Esophagus mucosa (tissue), 1 donor: ENCODE data around the gene PARVA. TPM values are rescaled to one million over a fixed set of nuclear protein-coding genes. Genes with fewer than 3 reads are reported as not detected.

Experiments used
- ATAC-seq: fragments of 200-7000 bp; cut with Tn5 transposase; one replicate; pipeline ENCODE4 v1.9.1; 2020
- total RNA-seq: library from RNA; stranded (reverse); gene quantifications from one replicate; pipeline ENCODE4 v1.2.4, GENCODE V29; 2023
- donor health status: DM: yes; HTN: yes; CAD: no.

PARVA gene
- total RNA-seq, 1 donor from 2014 or later, result 28.9 TPM

- ATAC-seq, result no peak
Observed at GRCh38 chr11:12408156-12408770, 30.9 kb downstream of the PARVA start.

DNA sequence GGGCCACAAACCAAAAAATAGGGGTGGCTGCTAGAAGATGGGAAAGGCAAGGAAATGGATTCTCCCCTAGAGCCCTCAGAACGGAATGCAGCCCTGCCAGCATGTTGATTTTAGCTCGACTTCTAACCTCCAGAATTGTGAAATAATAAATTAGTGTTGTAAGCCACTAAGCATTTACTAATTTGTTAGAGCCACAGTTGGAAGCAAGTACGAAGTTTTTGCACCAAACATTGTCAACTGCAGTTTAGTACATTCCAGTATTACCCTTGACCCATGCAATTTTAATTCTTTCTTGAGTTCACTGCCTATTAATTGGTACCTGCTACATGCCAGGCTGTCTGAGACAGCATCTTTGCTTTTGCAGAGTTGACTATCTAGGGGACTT lies 32.2 kb downstream of the PARVA start:
- ATAC-seq, result no peak

GRCh38 chr11:12410006-12410728 lies 32.8 kb downstream of the PARVA start:
- no peak for ATAC-seq

DNA sequence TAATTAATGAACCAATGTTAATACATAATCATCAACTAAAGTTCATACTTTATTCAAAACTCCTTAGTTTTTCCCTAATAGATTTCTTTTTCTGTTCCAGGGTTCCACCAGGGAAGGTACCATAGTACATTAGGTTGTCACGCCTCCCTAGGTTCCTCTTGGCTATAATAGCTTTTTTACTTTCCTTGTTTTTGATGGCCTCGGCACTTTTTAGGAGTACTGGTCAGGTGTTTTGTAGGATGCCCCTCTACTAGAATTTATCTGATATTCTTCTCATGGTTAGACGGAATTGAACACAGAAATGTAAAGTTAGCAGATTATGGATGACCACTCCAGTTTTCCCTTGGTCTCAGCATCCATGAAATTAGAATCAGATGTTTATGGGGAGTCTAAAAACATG lies 34.0 kb downstream of the PARVA start:
- ATAC-seq, result no peak

- ATAC-seq, result peak; percentile 63
Observed at GRCh38 chr11:12411806-12412727, 34.7 kb downstream of the PARVA start.

GRCh38 chr11:12413141-12414052 lies 36.0 kb downstream of the PARVA start:
- no peak for ATAC-seq

GRCh38 chr11:12414611-12415010 lies 37.2 kb downstream of the PARVA start:
- no peak for ATAC-seq

- no peak for ATAC-seq
Observed at GRCh38 chr11:12415342-12415966, 38.1 kb downstream of the PARVA start.

DNA sequence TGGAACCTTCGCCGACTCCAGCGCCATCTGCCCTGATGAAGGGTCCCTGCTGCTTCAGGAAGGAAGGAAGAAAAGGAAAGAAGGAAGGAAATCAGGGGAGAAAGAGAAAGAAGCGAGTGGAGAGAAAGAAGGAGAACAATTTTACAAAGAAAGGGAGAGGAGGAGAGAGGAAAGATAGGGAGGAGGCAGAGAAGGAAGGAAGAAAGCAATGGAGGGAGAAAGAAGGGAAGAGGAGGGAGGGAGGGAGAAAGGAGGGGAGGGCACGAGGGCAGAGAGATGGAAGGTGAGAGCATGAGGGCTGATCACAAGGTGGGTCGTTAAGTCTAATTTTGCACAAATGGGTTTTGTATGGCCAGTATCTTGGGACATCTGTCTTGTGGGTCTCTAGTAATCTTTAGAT lies 39.2 kb downstream of the PARVA start:
- no peak for ATAC-seq

DNA sequence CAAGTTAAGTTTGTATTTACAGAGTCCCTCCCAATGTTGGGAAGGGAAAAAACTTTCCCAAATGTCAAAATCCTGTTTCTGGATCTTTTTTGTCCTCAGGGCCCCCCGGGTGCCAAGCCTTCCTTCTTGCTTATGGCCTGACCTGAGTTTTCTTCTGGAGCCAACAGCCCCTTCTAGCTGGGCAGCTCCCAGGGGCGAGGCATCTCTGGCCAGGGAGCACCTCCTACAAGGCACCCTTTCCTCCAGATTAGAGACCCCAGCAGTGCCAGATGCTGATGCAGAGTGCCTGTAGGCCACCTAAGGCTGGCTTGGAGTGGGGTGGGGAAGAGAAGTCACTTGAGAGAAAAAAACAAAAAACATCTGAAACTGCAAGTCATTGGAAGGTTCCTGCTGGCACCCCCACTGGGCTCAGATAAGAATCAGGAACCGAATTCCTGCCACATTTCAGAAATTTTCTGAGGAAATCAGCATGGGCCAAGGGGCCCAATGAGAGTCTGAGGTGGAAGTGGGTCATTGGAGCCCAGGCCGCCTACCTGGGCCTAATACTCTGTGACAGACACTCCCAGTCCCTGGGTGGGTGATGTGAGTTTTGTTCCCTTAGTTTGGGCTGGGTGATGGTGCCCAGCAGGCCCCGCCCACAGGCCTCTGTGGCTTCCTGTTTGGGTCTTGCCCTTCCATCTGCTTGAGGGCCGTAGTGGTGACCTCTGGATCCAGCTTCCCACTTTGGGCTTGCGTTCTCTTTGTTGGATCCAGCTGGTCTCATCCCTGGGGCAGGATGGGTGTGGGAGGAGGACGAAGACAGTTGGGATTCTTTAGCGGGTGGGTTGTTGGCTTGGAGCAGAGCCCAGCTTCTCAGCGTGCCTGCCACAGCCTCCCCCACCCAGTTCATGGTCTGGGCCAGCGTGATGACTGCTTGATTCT lies 40.6 kb downstream of the PARVA start:
- ATAC-seq, result no peak

DNA sequence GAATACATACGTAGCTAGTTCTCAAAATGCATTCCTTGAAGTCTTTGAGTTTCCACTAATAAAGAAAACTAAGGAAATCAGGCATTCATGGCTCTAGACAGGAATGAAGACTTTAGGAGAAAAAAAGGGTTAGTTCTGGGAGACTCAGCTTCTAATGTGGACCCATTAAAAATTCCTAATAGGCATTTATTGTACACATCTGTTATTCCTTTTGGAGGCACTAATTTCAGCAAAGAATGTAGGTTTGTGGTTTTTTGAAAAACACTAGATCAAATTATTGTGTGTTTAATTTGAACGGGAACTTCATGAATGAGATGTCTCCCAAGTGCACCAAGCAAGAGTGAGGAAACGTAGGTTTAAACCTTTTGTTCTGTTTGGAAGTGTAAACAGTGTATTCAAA lies 42.7 kb downstream of the PARVA start:
- no peak for ATAC-seq

DNA sequence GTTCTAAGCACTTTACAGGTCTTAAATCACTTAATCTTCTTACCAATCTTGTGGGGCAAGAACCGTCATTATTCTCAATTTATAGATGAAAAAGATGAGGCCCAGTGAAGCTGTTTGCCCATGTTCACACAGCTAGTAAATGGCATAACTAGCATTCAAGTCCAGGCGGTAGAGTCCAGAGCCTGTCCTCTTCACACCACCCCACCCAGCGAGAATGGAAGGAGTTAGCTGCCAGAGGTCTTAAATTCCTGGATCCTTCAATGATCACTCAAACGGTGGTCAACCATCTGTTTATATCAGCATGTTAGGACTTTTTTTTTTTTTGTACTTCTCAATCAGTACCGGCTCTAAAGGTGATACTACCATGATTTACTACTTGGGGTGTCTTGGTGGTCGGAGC lies 43.3 kb downstream of the PARVA start:
- ATAC-seq, result no peak

- ATAC-seq, result no peak
Observed at GRCh38 chr11:12421386-12421785, 44.0 kb downstream of the PARVA start.

GRCh38 chr11:12426176-12426575 lies 48.8 kb downstream of the PARVA start:
- no peak for ATAC-seq

GRCh38 chr11:12429155-12429554 lies 51.8 kb downstream of the PARVA start:
- ATAC-seq, result no peak

- peak; percentile 34 for ATAC-seq
Observed at GRCh38 chr11:12430351-12430750, 53.0 kb downstream of the PARVA start.

- peak; percentile 94 for ATAC-seq
Observed at GRCh38 chr11:12430954-12431595, 53.7 kb downstream of the PARVA start.

- no peak for ATAC-seq
Observed at GRCh38 chr11:12432507-12432906, 55.1 kb downstream of the PARVA start.

- no peak for ATAC-seq
Observed at GRCh38 chr11:12433121-12433520, 55.8 kb downstream of the PARVA start.
